Measurements from ENCODE around the gene PPP1R12B. TPM values are rescaled to one million over a fixed set of nuclear protein-coding genes. Genes with fewer than 3 reads are reported as not detected.
A peak's percentile ranks its signal among the peaks of the same experiment; 100 is the strongest.
"Not testable (repeated sequence)": the region's sequence is repeated elsewhere in the genome, so short reads cannot be mapped to it uniquely, and the experiment has no call there.

The PPP1R12B gene
- total RNA-seq, 1 donor from 2014 or later: 594 TPM

GRCh38 chr1:202424260-202424659, 75.8 kb downstream of the PPP1R12B start:
- DNase-seq (ENCODE audit: missing footprints); intact Hi-C loops (cut with DNase I); ATAC-seq: not testable (repeated sequence)

- intact Hi-C loops (cut with DNase I); ATAC-seq; DNase-seq (ENCODE audit: missing footprints): not testable (repeated sequence)
These were observed 81.6 kb downstream of the PPP1R12B start for GRCh38 chr1:202430111-202430510.

- intact Hi-C loops (cut with DNase I): not testable (repeated sequence)
These were observed 83.8 kb downstream of the PPP1R12B start for GRCh38 chr1:202432338-202432737.

GRCh38 chr1:202433155-202434043, 84.9 kb downstream of the PPP1R12B start:
- intact Hi-C loops (cut with DNase I): no loop called here
- DNase-seq (ENCODE audit: missing footprints) (no peak), ATAC-seq (peak; percentile 63)

More at GRCh38 chr1:202432338-202432737, 83.8 kb downstream of the PPP1R12B start:
- not testable (repeated sequence) for ATAC-seq; DNase-seq (ENCODE audit: missing footprints)

- intact Hi-C loops (cut with DNase I): no loop called here
- DNase-seq (ENCODE audit: missing footprints) (no peak), ATAC-seq (no peak)
These were observed 85.6 kb downstream of the PPP1R12B start for GRCh38 chr1:202434059-202434458.

- ATAC-seq (peak; percentile 25), DNase-seq (ENCODE audit: missing footprints) (peak; percentile 60)
- intact Hi-C loops (cut with DNase I): no loop called here
These were observed 90.1 kb downstream of the PPP1R12B start for GRCh38 chr1:202438393-202439174.

- DNase-seq (ENCODE audit: missing footprints): no peak
- intact Hi-C loops (cut with DNase I): no loop called here
- ATAC-seq: peak; percentile 27
These were observed 90.8 kb downstream of the PPP1R12B start for GRCh38 chr1:202439308-202439707.

- DNase-seq (ENCODE audit: missing footprints); intact Hi-C loops (cut with DNase I); ATAC-seq: not testable (repeated sequence)
These were observed 99.6 kb downstream of the PPP1R12B start for GRCh38 chr1:202448140-202448539.

GRCh38 chr1:202451641-202452040, 103.1 kb downstream of the PPP1R12B start:
- intact Hi-C loops (cut with DNase I); DNase-seq (ENCODE audit: missing footprints); ATAC-seq: not testable (repeated sequence)

- DNase-seq (ENCODE audit: missing footprints) (no peak), ATAC-seq (no peak)
- intact Hi-C loops (cut with DNase I): no loop called here
These were observed 104.0 kb downstream of the PPP1R12B start for GRCh38 chr1:202452508-202452907.

- DNase-seq (ENCODE audit: missing footprints); intact Hi-C loops (cut with DNase I); ATAC-seq: not testable (repeated sequence)
These were observed 108.1 kb downstream of the PPP1R12B start for GRCh38 chr1:202456372-202457169.

- DNase-seq (ENCODE audit: missing footprints); ATAC-seq; intact Hi-C loops (cut with DNase I): not testable (repeated sequence)
These were observed 110.2 kb downstream of the PPP1R12B start for GRCh38 chr1:202458651-202459050.

GRCh38 chr1:202459470-202460142, 111.1 kb downstream of the PPP1R12B start:
- not testable (repeated sequence) for DNase-seq (ENCODE audit: missing footprints)
- peak; percentile 62 for ATAC-seq
- intact Hi-C loops (cut with DNase I): loop anchor here (10.0 kb wide), 1 partner anchor 255 kb away; the partner anchor contains the start of gene SYT2

- DNase-seq (ENCODE audit: missing footprints): not testable (repeated sequence)
- ATAC-seq: peak; percentile 13
- intact Hi-C loops (cut with DNase I): loop anchor here (10.0 kb wide), 1 partner anchor 255 kb away; the partner anchor contains the start of gene SYT2
These were observed 111.6 kb downstream of the PPP1R12B start for GRCh38 chr1:202460143-202460495.

- ATAC-seq: peak; percentile 80
- no peak for DNase-seq (ENCODE audit: missing footprints)
- intact Hi-C loops (cut with DNase I): loop anchor here (2.0 to 10.0 kb wide), 2 partner anchors 114 to 252 kb away; partner anchors contain the start of genes PPP1R12B and SYT2
These were observed 114.0 kb downstream of the PPP1R12B start for GRCh38 chr1:202462342-202463076.

GRCh38 chr1:202464153-202464742, 115.7 kb downstream of the PPP1R12B start:
- intact Hi-C loops (cut with DNase I): loop anchor here (10.0 kb wide), 1 partner anchor 251 kb away; the partner anchor contains the start of gene SYT2
- peak; percentile 41 for ATAC-seq
- DNase-seq (ENCODE audit: missing footprints): not testable (repeated sequence)

Measured in Right ventricle myocardium inferior (tissue), 1 donor.